GM21737 (cell line): ENCODE measurements around the gene RAD51B.
A peak's percentile ranks its signal among the peaks of the same experiment; 100 is the strongest.

Source experiments
- ATAC-seq: cut with Tn5 transposase; IDR thresholded peaks from one replicate; pipeline ENCODE4 v1.9.1; 2021; ENCODE audit warnings: mild to moderate bottlenecking, moderate library complexity; ENCODE audit not compliant: unreplicated experiment

The RAD51B gene

DNA sequence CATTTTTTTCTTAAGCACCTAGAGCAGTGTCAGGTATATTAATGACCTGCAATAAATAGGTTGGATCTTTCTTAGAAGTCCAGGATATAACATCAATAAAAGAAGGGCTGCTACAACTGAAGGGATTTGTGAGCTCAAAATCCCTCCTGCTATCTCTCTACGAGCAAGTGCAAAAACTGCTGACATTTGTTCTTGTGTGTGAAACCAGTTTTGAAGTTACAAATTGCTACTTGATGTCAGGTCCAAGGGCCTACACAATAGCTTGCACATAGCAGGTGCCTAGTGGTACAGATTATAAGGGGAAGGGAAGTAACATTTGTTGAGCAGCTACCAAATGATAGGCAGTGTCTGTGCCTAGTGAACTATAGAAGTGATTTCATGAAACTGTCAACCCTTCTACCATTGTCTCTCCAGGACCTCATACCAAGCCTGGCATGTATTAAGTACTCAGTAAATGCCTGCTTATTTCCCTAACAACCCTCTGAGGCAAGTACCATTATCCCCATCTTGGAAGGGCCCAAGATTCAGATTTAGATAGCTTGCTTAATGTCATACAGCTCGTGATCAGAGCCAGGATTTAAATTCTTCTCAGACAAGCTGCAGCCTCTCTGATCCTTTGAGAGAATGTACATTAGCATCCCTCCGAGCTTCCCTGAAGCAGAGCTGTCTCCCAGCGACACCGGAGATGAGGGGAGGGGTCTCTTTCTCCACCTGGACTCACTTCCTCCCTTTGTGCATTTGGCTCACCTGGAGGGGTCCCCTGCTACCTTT lies 673.0 kb downstream of the RAD51B start:
- no peak for ATAC-seq

DNA sequence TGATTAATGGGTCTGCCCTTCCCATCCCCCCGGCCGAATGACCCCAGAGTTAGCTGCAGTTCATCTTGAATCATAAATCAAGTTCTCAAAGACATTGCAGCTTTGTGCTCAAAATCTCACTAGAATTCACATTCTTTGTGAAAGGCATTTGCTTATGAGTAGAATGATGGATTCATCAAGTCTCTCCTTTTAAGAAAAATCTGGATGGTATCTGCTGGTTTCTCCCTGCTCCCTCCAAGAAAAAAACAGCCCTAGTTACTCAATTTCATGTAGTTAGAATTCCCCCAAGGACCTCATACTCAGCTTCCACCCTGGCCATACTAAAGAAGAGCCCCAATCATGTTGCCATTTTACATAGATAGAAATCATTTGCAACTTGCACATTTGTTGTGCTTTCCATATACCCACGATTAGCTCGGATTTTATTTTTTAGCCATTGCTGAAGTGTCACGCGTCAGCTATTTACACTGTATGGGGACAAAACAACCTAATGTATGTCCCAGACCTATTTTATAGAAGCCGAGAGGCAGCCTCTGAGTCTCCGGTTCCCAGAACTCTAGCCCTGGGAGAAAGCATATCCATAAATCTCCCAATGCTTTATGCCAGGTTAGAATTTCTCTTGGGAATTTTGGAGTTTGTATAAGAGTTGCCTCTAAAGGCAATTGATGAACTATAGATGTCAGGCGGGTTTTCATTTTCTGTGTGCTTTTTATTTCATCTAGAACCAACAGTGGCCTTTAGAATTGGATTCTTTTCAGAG lies 673.8 kb downstream of the RAD51B start:
- no peak for ATAC-seq

DNA sequence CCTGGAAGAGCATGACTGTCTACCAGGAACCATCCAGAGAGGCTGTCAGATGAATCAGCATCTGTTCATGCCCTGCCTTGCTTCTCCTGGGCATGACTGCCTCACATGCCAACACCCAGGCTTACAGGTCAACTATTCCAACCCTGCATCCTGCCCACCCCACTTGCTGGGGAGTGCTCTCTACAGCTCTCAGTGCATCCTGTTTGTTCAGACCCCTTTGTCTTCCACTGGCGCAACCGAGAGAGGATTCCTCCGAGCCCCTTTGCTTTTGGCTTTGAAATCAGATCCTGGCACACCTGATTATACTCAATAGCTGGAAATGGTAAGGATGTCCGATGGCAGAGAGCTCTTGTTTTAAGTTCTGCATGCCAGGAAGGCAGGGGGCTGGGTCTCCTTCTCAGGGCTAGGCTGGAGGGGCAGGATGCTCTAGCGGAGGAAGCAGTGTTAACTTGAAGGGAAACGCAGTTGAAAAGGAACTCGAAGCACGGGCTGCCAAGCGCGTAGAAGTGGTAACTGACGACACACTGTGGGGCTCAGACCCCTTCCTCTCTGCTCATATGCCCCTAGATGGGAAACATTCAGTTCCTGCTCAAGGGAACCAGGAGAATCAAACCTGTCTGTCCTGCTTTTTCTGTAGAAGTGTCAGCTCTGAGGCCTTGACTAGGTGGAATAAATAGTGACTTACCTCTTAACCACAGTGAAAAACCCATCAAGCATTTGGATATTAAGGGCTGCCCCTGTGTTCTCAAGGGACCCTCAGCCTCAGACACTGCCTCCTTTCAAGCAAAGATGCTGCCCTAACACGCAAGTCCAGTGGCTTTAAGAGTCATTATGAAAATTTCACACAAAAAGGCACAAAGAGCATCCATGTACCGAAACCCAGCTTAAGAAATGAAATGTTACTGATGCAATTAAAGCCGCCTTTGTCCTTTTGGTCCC lies 675.8 kb downstream of the RAD51B start:
- peak; percentile 42 for ATAC-seq

DNA sequence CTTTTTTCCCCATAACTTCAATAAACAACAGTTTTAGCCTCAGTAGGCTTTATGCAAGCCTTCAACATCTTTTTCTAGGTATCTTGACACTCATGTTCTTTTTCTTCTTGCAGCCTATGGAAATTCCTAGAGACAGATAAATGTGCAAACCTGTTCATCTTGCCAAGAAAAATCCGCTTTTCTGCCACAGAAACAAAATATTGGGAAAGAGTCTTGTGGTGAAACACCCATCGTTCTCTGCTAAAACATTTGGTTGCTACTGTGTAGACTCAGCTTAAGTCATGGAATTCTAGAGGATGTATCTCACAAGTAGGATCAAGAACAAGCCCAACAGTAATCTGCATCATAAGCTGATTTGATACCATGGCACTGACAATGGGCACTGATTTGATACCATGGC lies 677.4 kb downstream of the RAD51B start:
- no peak for ATAC-seq

DNA sequence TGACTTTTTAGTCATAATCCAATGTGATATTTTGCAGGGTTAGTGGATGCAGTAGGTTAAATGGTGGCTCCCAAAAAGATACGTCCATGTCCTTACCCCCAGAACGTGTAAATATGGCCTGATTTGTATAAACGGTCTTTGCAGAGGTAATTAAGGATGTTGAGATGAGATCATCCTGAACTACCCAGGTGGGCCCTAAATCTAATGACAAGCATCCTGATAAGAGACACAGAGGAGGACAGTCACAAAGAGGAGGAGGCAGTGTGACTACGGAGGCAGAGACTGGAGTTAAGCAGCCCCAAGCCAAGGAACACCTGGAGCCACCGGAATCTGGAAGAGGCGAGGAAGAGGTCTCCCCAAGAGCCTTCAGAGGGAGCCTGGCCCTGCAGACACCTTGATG lies 679.9 kb downstream of the RAD51B start:
- ATAC-seq: no peak

DNA sequence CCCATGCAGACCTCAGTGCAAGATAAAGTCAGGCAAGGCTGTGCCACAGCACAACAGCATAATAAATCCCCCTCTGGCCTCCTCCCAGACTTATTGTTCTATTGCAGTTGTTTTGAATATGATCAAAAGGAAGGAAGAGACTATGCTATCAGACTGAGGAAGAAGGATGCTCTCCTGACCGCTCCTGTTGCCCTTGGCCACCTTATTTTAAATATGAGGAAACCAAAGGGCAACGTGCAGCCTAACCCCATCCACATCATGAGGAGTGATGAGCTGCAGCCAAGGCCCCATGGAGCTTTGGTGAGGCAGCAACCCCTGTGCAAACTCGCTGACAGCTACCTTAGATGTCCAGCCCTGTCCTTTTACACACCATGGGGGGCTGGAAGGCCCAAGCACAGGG lies 681.6 kb downstream of the RAD51B start:
- ATAC-seq: no peak

DNA sequence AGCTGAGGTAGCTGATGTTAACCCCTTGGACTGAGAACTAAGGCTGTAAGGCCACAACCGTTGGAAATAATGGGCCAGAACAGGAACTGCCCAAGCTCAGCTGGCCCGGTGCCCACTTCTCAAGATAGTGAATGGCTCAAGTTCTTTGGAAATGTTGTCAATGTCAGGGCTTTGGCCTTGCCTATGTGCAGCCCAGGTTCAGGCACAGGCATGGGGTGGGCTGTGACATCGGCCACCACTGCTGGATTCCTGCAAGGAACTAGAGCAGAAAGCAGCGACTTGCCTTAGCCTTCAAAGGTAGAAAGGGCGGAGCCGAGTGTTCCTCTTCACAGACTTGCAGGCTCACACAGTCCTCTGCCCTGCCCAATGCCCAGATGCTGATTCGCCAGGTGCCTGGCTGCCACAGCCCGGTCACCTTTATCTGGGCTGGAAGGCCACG lies 682.1 kb downstream of the RAD51B start:
- ATAC-seq: no peak

DNA sequence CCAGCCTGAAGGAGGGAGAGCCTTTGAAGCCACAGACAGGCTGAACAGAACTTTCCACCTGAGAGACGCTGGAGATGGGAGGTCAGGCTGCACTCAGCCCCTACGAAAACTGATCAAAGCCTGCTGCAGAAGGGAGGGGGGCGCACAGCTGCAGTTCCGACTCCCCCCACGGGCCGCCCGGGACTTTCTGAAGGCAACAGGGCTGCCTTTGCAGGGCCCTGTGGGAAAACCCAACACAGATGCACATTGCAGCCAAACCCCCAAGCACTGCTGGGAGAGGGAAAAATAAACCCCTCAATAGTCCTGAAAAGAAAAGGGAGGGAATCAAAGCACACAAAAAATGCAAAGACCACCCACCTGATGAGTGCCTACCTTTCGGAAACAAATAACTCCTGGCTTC lies 682.7 kb downstream of the RAD51B start:
- ATAC-seq: no peak

DNA sequence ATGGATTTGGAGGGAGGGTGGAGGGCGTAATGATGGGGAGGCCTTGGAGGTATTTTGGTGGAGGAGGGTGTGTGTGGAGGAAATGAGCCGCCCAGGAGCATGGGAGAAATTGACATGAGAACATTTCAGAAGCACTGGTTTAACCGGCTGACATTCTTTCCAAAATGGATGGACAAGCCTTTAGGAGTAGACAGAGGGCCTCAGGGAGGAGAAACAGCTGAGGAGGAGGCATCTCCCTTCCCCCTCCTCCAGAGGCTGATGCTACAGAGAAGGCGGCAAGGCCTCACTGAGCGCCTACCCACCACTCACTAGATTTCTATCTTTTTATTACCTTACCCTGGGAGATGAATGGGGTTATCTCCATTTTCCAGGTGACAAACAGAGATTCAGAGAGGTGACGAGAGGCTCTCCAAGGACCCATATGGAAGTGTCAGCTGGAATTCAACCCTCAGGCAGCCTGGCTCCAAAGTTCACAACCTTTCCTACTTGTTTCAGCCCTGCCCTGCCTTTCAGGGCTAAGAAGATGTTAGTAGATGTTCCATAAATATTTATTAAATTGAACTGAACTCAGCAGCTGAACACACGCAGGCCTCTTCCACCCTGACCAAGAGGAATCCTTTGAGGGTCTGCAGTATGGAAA lies 683.7 kb downstream of the RAD51B start:
- ATAC-seq: no peak

DNA sequence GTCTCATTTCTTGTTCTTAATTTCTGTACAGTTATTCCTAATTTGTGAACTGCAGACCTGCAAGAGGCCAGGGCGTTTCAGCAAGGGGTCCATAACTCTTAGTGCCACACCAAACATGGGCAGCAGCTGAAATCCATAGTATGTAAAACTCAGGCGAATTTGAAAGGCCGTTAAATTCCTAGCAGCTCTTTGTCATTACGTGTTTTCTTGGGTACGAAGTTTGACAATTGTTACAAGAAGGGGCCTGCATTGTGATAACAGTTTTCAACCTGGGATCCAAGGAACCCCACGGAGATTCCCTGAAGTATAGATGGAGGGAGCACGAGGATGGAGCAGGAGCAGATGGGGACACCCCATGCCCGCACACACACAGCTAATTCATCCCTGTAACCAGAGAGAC lies 685.3 kb downstream of the RAD51B start:
- no peak for ATAC-seq

DNA sequence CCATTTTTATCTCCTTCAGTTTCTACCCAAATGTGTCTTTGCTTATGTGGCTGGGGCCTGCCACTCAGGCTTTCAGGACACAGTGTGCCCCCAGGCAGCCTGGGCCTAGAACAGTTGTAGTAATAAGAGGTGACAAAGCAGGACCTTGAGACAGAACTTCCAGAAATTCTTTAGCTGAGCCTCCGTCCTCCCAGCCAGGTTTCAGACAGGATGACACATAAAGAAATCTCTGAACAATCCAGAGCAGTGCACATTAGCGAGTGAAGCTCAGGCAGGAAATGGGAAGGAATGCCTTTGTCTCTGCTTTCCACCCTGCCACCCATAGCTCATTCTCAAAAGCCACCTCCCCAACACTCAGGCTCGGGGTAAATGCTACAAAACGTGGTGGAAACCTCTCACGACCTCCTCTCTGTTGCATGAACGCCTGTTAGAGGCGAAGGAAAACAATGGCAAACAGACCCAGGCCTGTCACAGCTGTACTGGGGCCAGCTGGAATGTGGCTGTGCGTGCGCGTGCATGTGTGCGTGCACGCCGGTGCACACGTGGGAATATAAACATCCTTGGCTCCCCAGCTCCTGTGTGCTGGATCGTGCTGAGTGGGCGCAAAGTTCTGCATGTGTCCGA lies 686.6 kb downstream of the RAD51B start:
- peak; percentile 6 for ATAC-seq

DNA sequence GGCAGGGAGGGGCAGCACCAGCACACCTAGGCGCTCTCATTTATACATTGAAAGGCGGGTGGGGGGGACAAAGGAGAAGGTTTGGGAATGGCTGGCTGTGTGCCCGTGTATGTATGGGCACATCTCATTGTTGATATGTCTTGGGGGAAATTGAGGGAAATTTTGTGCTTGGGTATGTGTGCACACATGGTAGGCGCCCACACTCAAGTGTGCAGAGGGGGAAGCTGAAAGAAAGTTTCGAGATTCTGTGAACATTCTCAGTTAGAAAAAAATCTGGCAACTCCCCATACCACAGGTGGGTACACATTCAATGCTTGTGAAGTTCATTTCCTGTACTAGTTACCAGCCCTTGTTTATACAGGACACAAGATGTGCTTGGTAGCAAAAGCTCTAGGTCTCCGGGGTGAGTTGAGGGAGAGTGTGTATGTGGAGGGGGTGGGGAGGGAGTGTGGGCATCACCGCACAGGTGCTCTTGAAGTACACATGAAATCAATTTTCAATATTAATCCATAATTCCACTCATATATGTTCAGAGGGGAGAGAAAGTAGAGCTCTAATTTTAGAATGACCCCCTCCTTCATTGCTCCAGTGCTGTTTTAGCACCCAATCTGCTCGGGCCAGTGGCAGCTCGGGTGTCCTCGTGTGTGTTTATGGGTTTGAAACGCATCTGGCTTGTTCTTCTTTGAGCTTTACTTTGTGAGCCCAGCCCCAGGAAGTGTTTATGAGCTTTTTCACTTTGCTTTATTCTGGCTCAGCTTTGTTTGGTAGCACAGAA lies 687.3 kb downstream of the RAD51B start:
- peak; percentile 75 for ATAC-seq

DNA sequence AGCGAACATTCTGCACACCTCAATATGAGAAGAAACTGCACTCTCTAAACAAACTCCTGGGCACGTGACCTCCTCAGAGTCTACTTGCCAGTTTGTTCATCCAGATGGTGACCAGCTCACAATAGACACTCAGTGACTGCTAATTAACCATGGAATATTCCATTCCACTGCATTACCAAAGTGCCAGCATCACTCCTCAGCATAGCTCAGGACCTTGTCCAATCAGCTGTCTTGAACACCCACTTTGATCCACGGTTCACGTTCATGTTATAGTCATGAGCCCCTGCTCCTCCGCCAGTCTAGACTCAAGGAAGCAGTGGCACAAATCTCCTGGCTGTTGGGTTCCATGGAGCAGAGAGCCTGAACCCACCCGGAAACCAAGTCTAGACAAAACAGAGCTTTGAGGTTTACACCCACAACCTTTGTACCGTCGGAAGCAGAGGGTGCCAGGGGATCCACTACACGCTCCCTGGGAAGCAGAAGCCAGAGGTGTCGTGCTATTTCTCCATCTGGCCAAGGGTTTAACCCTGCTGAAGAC lies 688.0 kb downstream of the RAD51B start:
- no peak for ATAC-seq

DNA sequence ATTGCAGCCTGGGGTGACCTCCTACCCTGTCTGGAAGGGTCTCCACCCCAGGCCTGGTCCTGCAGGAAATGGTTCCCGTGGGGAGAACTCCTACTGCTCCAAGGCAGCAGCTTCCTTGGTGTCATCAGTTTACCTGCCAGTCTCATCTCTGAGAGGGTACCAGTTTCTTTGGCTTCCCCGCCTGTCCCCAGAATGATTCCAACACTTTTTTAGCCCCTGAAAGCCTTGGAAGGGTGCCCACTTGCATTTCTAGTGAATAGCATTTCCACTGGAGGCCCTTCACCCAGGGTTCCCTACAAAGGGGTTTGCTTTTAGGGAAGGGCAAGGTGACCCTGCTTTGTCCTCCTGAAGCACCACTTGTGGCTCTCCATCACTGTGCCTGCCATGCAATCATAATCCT lies 689.0 kb downstream of the RAD51B start:
- no peak for ATAC-seq

DNA sequence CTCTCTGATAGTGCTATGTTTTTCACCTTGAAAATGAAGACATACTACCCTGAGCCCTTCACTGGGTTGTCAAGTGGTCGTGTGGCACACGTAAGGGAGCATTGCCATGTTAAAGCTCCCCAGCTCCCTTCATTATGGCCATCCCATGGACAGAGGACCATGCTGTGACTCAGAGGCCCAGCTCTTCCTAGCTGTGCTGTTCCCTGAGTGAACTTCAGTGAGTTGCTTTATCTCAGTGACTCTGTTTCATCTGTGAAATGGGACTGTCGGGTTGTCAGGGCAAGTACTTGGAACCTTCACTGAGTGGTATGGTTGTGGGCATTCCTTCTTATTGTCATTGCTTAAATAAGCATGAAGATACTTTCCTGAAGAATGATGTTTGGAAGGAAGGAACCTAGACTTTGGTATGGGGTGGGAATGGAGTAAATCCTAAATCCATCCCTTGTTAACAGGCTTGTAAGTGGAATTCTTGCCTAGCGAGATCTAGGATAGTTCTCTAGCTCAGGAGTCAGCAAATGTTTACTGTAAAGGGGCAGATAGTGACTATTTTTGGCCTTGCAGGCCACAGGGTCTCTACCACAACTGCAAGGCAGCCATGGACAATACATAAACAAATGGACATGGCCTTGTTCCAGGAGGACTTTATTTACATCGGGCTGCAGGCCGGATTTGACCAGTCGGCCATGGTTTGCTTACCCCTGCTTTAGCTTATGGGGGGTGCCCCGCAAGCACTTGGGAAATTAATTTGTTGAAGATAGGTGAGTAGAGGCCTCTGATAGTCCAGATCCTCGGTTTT lies 689.8 kb downstream of the RAD51B start:
- no peak for ATAC-seq

DNA sequence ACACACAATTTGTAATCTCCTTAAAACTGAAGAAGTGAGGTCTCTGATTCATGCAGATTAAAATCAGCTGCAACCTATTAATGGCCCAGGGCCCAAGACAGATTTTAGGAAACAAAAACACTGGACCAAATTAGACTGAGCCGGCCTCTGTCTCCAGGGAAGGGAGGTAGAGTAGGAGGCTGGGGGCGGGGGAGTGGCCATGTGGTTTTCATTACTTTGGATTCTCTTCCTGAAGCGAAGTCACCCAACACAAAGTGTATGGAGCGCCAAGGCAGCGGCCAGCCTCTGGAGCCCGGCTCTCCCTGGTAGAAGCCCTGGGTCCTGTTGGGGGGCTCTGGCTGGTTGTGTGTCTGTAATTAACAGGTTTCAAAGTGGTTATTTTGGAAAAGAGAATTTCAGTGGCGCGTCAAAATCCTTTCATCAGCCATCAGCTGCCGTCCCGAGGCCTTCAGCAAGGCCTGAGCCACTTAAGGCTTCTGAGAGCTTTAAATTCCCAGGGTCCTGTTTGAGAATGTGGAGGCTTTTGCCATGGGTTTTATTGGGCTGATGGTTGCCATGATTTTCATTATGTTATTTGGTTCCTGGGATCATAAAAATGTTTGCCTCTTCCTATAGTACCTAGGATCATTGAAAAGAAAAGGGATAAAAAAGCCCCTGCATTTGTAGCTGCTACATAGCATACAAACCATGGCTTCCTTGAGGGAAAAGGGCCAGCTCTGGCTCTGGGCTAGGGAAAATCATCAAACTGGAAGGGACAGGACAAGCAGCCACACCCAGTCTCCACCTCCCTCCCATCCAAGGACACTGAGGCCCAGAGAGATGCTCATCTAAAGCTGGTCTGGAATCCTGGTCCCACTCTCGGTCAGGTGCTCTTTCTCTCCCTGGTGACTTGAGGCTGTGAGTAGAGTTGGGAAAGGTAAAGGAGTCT lies 690.9 kb downstream of the RAD51B start:
- ATAC-seq: no peak
